Sigmoid colon (tissue), 4 donors: ENCODE data around the gene WDR93.

ENCODE experiments used
- CTCF ChIP-seq, 4 experiments: fragments of 450-650 bp in 3 of 4; fragments of 200-600 bp in 1 of 4; IDR thresholded peaks; one replicate each; pipeline ENCODE4 v1.5.1; 2016 to 2019; ENCODE audit warnings: antibody characterized with exemption in 4 of 4, mild to moderate bottlenecking in 3 of 4, moderate library complexity in 2 of 4
- EP300 ChIP-seq, 4 donors: sonication (generic); formaldehyde crosslinking; IDR thresholded peaks; one replicate each; pipeline ENCODE4 v1.6.1; 2017; ENCODE audit warnings: antibody characterized with exemption in 4 of 4
- POLR2A ChIP-seq, 2 donors: fragments of 450-650 bp; IDR thresholded peaks; one replicate each; pipeline ENCODE4 v1.6.1; 2016; ENCODE audit warnings: antibody characterized with exemption in 2 of 2, mild to moderate bottlenecking in 2 of 2, moderate library complexity in 2 of 2
- POLR2AphosphoS5 ChIP-seq, 4 donors: sonication (generic); formaldehyde crosslinking; IDR thresholded peaks; one replicate each; pipeline ENCODE4 v1.6.1; 2017; ENCODE audit warnings: antibody characterized with exemption in 4 of 4

- TF ChIP-seq CTCF (IDR thresholded peaks at IDR 0.05), result no peak
- no peak for TF ChIP-seq POLR2A (IDR thresholded peaks at IDR 0.05)
- no peak for TF ChIP-seq POLR2AphosphoS5 (IDR thresholded peaks at IDR 0.05)
- TF ChIP-seq EP300 (IDR thresholded peaks at IDR 0.05), result no peak
Measured at GRCh38 chr15:89686522-89686921, 4.1 kb upstream of the WDR93 start.
